ENCODE data around the gene NRG3.
A peak's percentile ranks its signal among the peaks of the same experiment; 100 is the strongest.
"Not testable (repeated sequence)": the region's sequence is repeated elsewhere in the genome, so short reads cannot be mapped to it uniquely, and the experiment has no call there.

Gene NRG3

GRCh38 chr10:82284180-82284579 lies 409.2 kb downstream of the NRG3 start:
- DNase-seq = no peak

GRCh38 chr10:82288461-82288881 lies 413.5 kb downstream of the NRG3 start:
- peak; percentile 72 for DNase-seq

- no peak for DNase-seq
Observed at GRCh38 chr10:82289945-82290344, 415.0 kb downstream of the NRG3 start.

- DNase-seq = no peak
Observed at GRCh38 chr10:82294874-82295378, 419.9 kb downstream of the NRG3 start.

GRCh38 chr10:82308641-82309040 lies 433.6 kb downstream of the NRG3 start:
- no peak for DNase-seq

GRCh38 chr10:82310839-82311238 lies 435.8 kb downstream of the NRG3 start:
- DNase-seq = no peak

GRCh38 chr10:82313401-82313800 lies 438.4 kb downstream of the NRG3 start:
- DNase-seq = no peak

- DNase-seq = no peak
Observed at GRCh38 chr10:82318534-82318933, 443.5 kb downstream of the NRG3 start.

GRCh38 chr10:82319074-82319473 lies 444.1 kb downstream of the NRG3 start:
- no peak for DNase-seq

GRCh38 chr10:82319562-82319961 lies 444.6 kb downstream of the NRG3 start:
- DNase-seq = no peak

- DNase-seq = no peak
Observed at GRCh38 chr10:82321724-82322123, 446.7 kb downstream of the NRG3 start.

- DNase-seq = no peak
Observed at GRCh38 chr10:82331716-82332115, 456.7 kb downstream of the NRG3 start.

GRCh38 chr10:82335831-82336230 lies 460.8 kb downstream of the NRG3 start:
- DNase-seq = no peak

- DNase-seq = no peak
Observed at GRCh38 chr10:82340166-82340565, 465.2 kb downstream of the NRG3 start.

GRCh38 chr10:82349590-82349989 lies 474.6 kb downstream of the NRG3 start:
- DNase-seq = not testable (repeated sequence)

- DNase-seq = no peak
Observed at GRCh38 chr10:82353381-82353780, 478.4 kb downstream of the NRG3 start.

GRCh38 chr10:82358486-82359099 lies 483.6 kb downstream of the NRG3 start:
- peak; percentile 58 for DNase-seq

GRCh38 chr10:82361256-82361655 lies 486.3 kb downstream of the NRG3 start:
- DNase-seq = no peak

- peak; percentile 17 for DNase-seq
Observed at GRCh38 chr10:82377608-82378007, 502.6 kb downstream of the NRG3 start.

- DNase-seq = peak; percentile 79
Observed at GRCh38 chr10:82378146-82378545, 503.2 kb downstream of the NRG3 start.

GRCh38 chr10:82383350-82383749 lies 508.4 kb downstream of the NRG3 start:
- no peak for DNase-seq

- no peak for DNase-seq
Observed at GRCh38 chr10:82390866-82391658, 516.1 kb downstream of the NRG3 start.

- no peak for DNase-seq
Observed at GRCh38 chr10:82391971-82392370, 517.0 kb downstream of the NRG3 start.

- DNase-seq = no peak
Observed at GRCh38 chr10:82392533-82392932, 517.5 kb downstream of the NRG3 start.

Measured in fibroblast of skin of abdomen (primary cell).